H7 (cell line): ENCODE results near the gene ADGRG7. TPM values are rescaled to one million over a fixed set of nuclear protein-coding genes. Genes with fewer than 3 reads are reported as not detected.

Experiments
- total RNA-seq: library from RNA; depleted of rRNA; stranded (reverse); fragments of >200 nt; shearing (Covaris generic); gene quantifications from 2 replicates; pipeline ENCODE4 v1.2.3, GENCODE V29; 2014; rRNA removed

ADGRG7 gene
- total RNA-seq, 1 experiment from 2014 or later: not detected

Other genes with a start within 250 kb of the ADGRG7 start
- gene TOMM70, start 208.5 kb upstream of the ADGRG7 start, total RNA-seq: 62.2 and 82.9 TPM in 2 replicates
- gene LNP1, start 208.1 kb upstream of the ADGRG7 start, total RNA-seq: 7.2 and 12.3 TPM in 2 replicates
- gene TMEM45A, start 117.0 kb upstream of the ADGRG7 start, total RNA-seq: 3.8 and 4.8 TPM in 2 replicates
- gene TFG, start 99.9 kb downstream of the ADGRG7 start, total RNA-seq: 66.4 and 70.9 TPM in 2 replicates